ENCODE data around the gene GATAD2B. TPM values are rescaled to one million over a fixed set of nuclear protein-coding genes. Genes with fewer than 3 reads are reported as not detected.

GATAD2B gene
- total and polyA plus RNA-seq, 4 donors, result 4.6 to 41.7 (median 13.4) TPM

GRCh38 chr1:153928791-153929341 is 6.1 kb upstream of the GATAD2B start:
- WGBS, 2 donors, result 60 to 62% methylated on average over 4 of the region's 4 CpGs
- H3K9ac ChIP-seq (ENCODE audit: insufficient read depth in 1 of 2, low read length in 2 of 2), result no peak overlapping the region
- peaks cover 0 to 5% (median 1%) of the 10 kb centered on the region in 5 donors for H3K4me1 ChIP-seq (ENCODE audit: control insufficient read depth in 5 of 5, insufficient read depth in 5 of 5, low read length in 5 of 5)
- DNase-seq (peak in 1 of 3 donors; percentile 34), ATAC-seq (ENCODE audit: insufficient read depth, low FRiP score) (no peak)
- no peak overlapping the region for H3K4me3 ChIP-seq
- TF ChIP-seq CTCF (IDR thresholded peaks at IDR 0.05; ENCODE audit: control extremely low read depth, extremely low read depth), result no peak
- H3K27me3 ChIP-seq (ENCODE audit: control insufficient read depth in 3 of 3, insufficient read depth in 3 of 3, low read length in 2 of 3), result no peaks in the 10 kb centered on the region
- no peaks in the 10 kb centered on the region for H3K9me3 ChIP-seq (ENCODE audit: control insufficient read depth in 4 of 4, insufficient read depth in 3 of 4, low read length in 3 of 4)
- peak overlapping the region in 1 of 2 donors; percentile 46 for H3K27ac ChIP-seq (ENCODE audit: low read depth in 1 of 2, low read length in 1 of 2)
- peaks cover 5 to 36% (median 19%) of the 10 kb centered on the region in 4 donors for H3K36me3 ChIP-seq (ENCODE audit: control insufficient read depth in 4 of 4, insufficient read depth in 4 of 4, low read length in 4 of 4)

- no peak overlapping the region for H3K27ac ChIP-seq (ENCODE audit: low read depth in 1 of 2, low read length in 1 of 2)
- no peak for TF ChIP-seq CTCF (IDR thresholded peaks at IDR 0.05; ENCODE audit: control extremely low read depth, extremely low read depth)
- no peak for DNase-seq
- H3K4me3 ChIP-seq, result no peak overlapping the region
- no peak overlapping the region for H3K9ac ChIP-seq (ENCODE audit: insufficient read depth in 1 of 2, low read length in 2 of 2)
- peaks cover 0 to 5% (median 5%) of the 10 kb centered on the region in 5 donors for H3K4me1 ChIP-seq (ENCODE audit: control insufficient read depth in 5 of 5, insufficient read depth in 5 of 5, low read length in 5 of 5)
- 53 to 65% methylated on average over 1 of the region's 1 CpG for WGBS, 2 donors
- peaks cover 5 to 30% (median 17%) of the 10 kb centered on the region in 4 donors for H3K36me3 ChIP-seq (ENCODE audit: control insufficient read depth in 4 of 4, insufficient read depth in 4 of 4, low read length in 4 of 4)
- H3K27me3 ChIP-seq (ENCODE audit: control insufficient read depth in 3 of 3, insufficient read depth in 3 of 3, low read length in 2 of 3), result no peaks in the 10 kb centered on the region
- no peak for ATAC-seq (ENCODE audit: insufficient read depth, low FRiP score)
- no peaks in the 10 kb centered on the region for H3K9me3 ChIP-seq (ENCODE audit: control insufficient read depth in 4 of 4, insufficient read depth in 3 of 4, low read length in 3 of 4)
Observed at GRCh38 chr1:153928245-153928644, 5.5 kb upstream of the GATAD2B start.

- H3K9me3 ChIP-seq (ENCODE audit: control insufficient read depth in 4 of 4, insufficient read depth in 3 of 4, low read length in 3 of 4), result no peaks in the 10 kb centered on the region
- H3K4me3 ChIP-seq, result no peak overlapping the region
- WGBS, 2 donors, result 82 to 83% methylated on average over 4 of the region's 4 CpGs
- H3K27me3 ChIP-seq (ENCODE audit: control insufficient read depth in 3 of 3, insufficient read depth in 3 of 3, low read length in 2 of 3), result no peaks in the 10 kb centered on the region
- TF ChIP-seq CTCF (IDR thresholded peaks at IDR 0.05; ENCODE audit: control extremely low read depth, extremely low read depth), result no peak
- peaks cover 0 to 10% (median 7%) of the 10 kb centered on the region in 5 donors for H3K4me1 ChIP-seq (ENCODE audit: control insufficient read depth in 5 of 5, insufficient read depth in 5 of 5, low read length in 5 of 5)
- H3K9ac ChIP-seq (ENCODE audit: insufficient read depth in 1 of 2, low read length in 2 of 2), result no peak overlapping the region
- ATAC-seq (ENCODE audit: insufficient read depth, low FRiP score) (no peak), DNase-seq (no peak)
- peaks cover 5 to 17% (median 10%) of the 10 kb centered on the region in 4 donors for H3K36me3 ChIP-seq (ENCODE audit: control insufficient read depth in 4 of 4, insufficient read depth in 4 of 4, low read length in 4 of 4)
- H3K27ac ChIP-seq (ENCODE audit: low read depth in 1 of 2, low read length in 1 of 2), result no peak overlapping the region
Observed at GRCh38 chr1:153926405-153926804, 3.6 kb upstream of the GATAD2B start.

Measured in lung (tissue), 12 donors.